ENCODE results near the gene TMEM184A. TPM values are rescaled to one million over a fixed set of nuclear protein-coding genes. Genes with fewer than 3 reads are reported as not detected.
A peak's percentile ranks its signal among the peaks of the same experiment; 100 is the strongest.

TMEM184A gene
- total and polyA plus RNA-seq, 2 of the 13 experiments (the other 11 are each of a cell fraction or from before 2014, with no cell fraction given), result 9.5 to 20.4 TPM

DNA sequence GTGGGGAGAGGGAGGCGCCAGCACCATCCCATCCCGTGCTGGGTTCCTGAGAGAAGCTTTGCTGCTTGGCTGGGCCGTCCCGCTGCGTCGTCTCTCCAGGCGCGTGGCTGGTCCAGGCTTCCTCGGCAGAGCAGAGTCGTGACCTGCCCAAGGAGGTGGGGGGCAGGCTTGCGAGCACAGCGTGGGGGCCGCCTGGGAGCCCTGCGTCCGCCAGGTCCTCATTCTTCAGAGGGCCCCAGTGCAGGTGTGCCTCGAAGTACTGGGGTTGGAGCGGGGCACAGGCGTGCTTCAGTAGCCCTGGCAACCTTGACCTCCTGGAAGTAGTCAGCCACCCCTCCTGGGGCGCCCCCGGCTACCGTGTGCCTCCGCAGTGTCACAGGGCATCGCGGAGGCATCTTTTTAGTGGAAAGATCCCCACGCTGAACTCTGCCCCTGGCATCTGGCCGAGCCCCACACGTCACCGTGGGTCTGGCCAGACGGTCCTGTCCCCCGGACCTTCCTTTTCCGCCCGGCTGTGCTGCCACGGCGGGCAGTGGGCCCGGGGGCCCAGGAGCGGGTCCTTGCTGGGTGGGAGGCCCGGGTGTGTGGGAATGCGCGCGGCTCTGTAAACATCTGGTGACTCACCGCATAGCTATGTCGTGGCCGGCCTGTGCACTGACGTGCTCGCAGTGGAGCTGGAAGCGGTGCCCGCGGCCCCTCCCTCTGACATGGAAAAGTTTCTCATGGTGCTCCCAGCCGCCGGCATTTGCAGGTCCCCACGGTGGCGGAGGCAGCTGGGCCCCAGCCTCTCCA is 19.1 kb downstream of the TMEM184A start (continued):
- TF ChIP-seq ZNF607 (CRISPR knock-in tag; IDR thresholded peaks at IDR 0.05; ENCODE audit: borderline replicate concordance) (peak; percentile 65; the same call in 1 of the 2 replicates), LCORL (IDR thresholded peaks at IDR 0.05) (no peak), LCORL (CRISPR knock-in tag; IDR thresholded peaks at IDR 0.05) (peak; percentile 96), NONO (IDR thresholded peaks at IDR 0.05) (no peak), NONO (CRISPR knock-in tag; conservative IDR thresholded peaks at IDR 0.05) (peak; percentile 90), RFXANK (CRISPR knock-in tag; IDR thresholded peaks at IDR 0.05) (no peak), HDAC1 (CRISPR knock-in tag; IDR thresholded peaks at IDR 0.05) (peak; percentile 99), CBX5 (CRISPR knock-in tag; IDR thresholded peaks at IDR 0.05; ENCODE audit: borderline replicate concordance) (no peak; the same call in 1 of the 2 replicates), NCOR1 (IDR thresholded peaks at IDR 0.05; ENCODE audit: borderline replicate concordance, low read length) (peak; percentile 68; the same call in 1 of the 2 replicates), PAF1 (CRISPR knock-in tag; IDR thresholded peaks at IDR 0.05) (no peak), ZFP37 (CRISPR knock-in tag; IDR thresholded peaks at IDR 0.05; ENCODE audit: borderline replicate concordance) (no peak), ZNF772 (CRISPR knock-in tag; IDR thresholded peaks at IDR 0.05) (peak; percentile 87; the same call in 1 of the 2 replicates), SAP130 (CRISPR knock-in tag; IDR thresholded peaks at IDR 0.05; ENCODE audit: low read depth) (peak; percentile 96), FOXO1 (CRISPR knock-in tag; IDR thresholded peaks at IDR 0.05) (peak; percentile 94)
- TF ChIP-seq, protein P1, sequence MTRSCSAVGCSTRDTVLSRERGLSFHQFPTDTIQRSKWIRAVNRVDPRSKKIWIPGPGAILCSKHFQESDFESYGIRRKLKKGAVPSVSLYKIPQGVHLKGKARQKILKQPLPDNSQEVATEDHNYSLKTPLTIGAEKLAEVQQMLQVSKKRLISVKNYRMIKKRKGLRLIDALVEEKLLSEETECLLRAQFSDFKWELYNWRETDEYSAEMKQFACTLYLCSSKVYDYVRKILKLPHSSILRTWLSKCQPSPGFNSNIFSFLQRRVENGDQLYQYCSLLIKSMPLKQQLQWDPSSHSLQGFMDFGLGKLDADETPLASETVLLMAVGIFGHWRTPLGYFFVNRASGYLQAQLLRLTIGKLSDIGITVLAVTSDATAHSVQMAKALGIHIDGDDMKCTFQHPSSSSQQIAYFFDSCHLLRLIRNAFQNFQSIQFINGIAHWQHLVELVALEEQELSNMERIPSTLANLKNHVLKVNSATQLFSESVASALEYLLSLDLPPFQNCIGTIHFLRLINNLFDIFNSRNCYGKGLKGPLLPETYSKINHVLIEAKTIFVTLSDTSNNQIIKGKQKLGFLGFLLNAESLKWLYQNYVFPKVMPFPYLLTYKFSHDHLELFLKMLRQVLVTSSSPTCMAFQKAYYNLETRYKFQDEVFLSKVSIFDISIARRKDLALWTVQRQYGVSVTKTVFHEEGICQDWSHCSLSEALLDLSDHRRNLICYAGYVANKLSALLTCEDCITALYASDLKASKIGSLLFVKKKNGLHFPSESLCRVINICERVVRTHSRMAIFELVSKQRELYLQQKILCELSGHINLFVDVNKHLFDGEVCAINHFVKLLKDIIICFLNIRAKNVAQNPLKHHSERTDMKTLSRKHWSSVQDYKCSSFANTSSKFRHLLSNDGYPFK (CRISPR knock-in tag; IDR thresholded peaks at IDR 0.05; ENCODE audit: borderline replicate concordance), result peak; percentile 69; the same call in 1 of the 2 replicates
- TF ChIP-seq, protein P2, sequence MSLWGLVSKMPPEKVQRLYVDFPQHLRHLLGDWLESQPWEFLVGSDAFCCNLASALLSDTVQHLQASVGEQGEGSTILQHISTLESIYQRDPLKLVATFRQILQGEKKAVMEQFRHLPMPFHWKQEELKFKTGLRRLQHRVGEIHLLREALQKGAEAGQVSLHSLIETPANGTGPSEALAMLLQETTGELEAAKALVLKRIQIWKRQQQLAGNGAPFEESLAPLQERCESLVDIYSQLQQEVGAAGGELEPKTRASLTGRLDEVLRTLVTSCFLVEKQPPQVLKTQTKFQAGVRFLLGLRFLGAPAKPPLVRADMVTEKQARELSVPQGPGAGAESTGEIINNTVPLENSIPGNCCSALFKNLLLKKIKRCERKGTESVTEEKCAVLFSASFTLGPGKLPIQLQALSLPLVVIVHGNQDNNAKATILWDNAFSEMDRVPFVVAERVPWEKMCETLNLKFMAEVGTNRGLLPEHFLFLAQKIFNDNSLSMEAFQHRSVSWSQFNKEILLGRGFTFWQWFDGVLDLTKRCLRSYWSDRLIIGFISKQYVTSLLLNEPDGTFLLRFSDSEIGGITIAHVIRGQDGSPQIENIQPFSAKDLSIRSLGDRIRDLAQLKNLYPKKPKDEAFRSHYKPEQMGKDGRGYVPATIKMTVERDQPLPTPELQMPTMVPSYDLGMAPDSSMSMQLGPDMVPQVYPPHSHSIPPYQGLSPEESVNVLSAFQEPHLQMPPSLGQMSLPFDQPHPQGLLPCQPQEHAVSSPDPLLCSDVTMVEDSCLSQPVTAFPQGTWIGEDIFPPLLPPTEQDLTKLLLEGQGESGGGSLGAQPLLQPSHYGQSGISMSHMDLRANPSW (CRISPR knock-in tag; IDR thresholded peaks at IDR 0.05; ENCODE audit: borderline replicate concordance), result peak; percentile 87; the same call in 1 of the 2 replicates
- TF ChIP-seq, protein P3, sequence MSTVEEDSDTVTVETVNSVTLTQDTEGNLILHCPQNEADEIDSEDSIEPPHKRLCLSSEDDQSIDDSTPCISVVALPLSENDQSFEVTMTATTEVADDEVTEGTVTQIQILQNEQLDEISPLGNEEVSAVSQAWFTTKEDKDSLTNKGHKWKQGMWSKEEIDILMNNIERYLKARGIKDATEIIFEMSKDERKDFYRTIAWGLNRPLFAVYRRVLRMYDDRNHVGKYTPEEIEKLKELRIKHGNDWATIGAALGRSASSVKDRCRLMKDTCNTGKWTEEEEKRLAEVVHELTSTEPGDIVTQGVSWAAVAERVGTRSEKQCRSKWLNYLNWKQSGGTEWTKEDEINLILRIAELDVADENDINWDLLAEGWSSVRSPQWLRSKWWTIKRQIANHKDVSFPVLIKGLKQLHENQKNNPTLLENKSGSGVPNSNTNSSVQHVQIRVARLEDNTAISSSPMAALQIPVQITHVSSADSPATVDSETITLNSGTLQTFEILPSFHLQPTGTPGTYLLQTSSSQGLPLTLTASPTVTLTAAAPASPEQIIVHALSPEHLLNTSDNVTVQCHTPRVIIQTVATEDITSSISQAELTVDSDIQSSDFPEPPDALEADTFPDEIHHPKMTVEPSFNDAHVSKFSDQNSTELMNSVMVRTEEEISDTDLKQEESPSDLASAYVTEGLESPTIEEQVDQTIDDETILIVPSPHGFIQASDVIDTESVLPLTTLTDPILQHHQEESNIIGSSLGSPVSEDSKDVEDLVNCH (CRISPR knock-in tag; IDR thresholded peaks at IDR 0.05), result no peak
- TF ChIP-seq, protein P4, sequence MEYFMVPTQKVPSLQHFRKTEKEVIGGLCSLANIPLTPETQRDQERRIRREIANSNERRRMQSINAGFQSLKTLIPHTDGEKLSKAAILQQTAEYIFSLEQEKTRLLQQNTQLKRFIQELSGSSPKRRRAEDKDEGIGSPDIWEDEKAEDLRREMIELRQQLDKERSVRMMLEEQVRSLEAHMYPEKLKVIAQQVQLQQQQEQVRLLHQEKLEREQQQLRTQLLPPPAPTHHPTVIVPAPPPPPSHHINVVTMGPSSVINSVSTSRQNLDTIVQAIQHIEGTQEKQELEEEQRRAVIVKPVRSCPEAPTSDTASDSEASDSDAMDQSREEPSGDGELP (IDR thresholded peaks at IDR 0.05; ENCODE audit: borderline replicate concordance, low read depth), result peak; percentile 71
- TF ChIP-seq, protein P5, sequence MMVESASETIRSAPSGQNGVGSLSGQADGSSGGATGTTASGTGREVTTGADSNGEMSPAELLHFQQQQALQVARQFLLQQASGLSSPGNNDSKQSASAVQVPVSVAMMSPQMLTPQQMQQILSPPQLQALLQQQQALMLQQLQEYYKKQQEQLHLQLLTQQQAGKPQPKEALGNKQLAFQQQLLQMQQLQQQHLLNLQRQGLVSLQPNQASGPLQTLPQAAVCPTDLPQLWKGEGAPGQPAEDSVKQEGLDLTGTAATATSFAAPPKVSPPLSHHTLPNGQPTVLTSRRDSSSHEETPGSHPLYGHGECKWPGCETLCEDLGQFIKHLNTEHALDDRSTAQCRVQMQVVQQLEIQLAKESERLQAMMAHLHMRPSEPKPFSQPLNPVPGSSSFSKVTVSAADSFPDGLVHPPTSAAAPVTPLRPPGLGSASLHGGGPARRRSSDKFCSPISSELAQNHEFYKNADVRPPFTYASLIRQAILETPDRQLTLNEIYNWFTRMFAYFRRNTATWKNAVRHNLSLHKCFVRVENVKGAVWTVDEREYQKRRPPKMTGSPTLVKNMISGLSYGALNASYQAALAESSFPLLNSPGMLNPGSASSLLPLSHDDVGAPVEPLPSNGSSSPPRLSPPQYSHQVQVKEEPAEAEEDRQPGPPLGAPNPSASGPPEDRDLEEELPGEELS (CRISPR knock-in tag; IDR thresholded peaks at IDR 0.05), result peak; percentile 85

Data from HepG2 (cell line).